AG09309 (cell line): Measurements from ENCODE around the gene USP10.

Experiments
- DNase-seq: peaks from one replicate; pipeline ENCODE4 v3.0.0-alpha.2; 2010; ENCODE audit warnings: low read depth
- H3K4me3 ChIP-seq: 2 replicates; pipeline ENCODE4 v1.5.1; 2011; ENCODE audit warnings: mild to moderate bottlenecking, low read depth, low read length, moderate library complexity; ENCODE audit not compliant: control insufficient read depth
- CTCF ChIP-seq: IDR thresholded peaks from 2 replicates; pipeline ENCODE4 v1.5.1; 2011; ENCODE audit warnings: mild to moderate bottlenecking, low read depth, low read length, inconsistent platforms; ENCODE audit not compliant: insufficient read depth, control insufficient read depth; ENCODE audit errors: missing control alignments

Gene USP10

DNA sequence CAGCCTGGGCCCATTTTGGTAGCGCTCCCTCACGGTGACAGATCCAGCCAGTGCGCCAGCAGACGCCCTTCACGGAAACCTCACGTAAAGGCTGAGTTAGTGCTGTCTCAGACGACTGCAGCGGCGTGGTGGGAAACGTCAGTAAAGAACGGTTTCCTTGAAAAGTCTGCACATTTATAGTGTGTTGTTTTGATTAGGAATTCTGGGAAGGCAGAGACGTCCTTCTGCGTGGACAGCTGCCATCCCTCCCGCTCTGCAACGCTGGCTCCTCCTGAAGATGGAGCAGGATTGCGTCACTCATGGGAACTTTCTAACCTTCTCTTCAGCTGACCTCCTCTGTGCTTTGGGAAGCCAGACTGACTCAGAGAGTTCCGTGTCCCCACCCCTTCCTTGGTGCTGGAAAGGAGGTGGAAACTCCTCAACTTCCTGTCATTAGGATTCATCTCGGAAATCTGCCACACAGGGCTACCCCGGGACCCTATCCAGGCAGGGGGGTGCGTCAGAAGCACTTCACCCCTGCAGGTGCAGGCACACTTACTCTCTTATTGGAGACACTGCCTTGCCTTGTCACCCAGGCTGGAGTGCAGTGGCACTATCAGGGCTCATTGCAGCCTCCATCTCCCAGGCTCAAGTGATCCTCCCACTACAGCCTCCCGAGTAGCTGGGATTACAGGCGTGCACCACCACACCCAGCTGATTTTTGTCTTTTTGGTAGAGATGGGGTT lies 95.7 kb downstream of the USP10 start:
- no peak for TF ChIP-seq CTCF
- DNase-seq = peak; percentile 93
- H3K4me3 ChIP-seq = no peak overlapping the region

GRCh38 chr16:84800158-84800978 lies 100.6 kb downstream of the USP10 start:
- no peak for DNase-seq
- no peak for TF ChIP-seq CTCF
- H3K4me3 ChIP-seq = no peak overlapping the region

DNA sequence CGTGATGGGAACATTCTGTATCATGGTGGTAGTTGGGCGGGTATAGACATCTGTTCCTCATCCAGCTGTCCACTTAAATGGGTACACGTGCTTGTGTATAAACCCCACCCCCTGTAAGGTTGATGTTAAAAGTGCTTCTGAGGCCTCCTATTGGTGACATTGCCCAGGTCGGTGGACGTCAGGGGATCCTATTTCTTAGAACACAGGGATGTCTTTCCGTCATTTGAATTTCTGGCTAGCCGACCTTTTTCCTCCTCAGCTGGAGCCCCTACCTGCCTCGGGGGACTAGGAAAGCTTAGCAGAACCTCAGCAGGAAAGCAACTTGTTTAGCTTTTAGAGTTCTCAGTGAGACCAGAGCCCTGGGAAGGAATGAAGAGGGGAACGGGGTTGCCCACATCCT lies 103.3 kb downstream of the USP10 start:
- TF ChIP-seq CTCF = no peak
- no peak for DNase-seq
- H3K4me3 ChIP-seq = no peak overlapping the region

DNA sequence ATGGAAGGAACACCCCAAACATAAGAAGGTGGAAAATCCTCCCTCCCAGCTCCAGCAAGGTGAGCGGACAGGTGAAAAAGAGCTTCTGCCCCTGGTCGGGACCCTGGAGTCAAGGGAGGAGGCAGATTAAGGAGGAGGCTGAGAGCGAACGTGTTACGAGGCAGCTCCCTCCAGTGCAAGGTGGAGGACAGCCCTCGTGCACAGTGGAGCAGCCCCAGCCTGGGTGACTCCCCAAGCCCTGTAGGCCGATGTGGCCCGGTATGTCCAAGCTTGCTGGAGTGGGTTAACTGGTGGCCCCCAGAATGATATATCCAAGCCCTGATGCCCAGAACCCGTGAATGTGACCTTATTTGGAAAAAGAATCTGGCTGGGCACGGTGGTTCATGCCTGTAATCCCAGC lies 104.5 kb downstream of the USP10 start:
- no peak for DNase-seq
- TF ChIP-seq CTCF = no peak

GRCh38 chr16:84806256-84806889 lies 106.6 kb downstream of the USP10 start:
- H3K4me3 ChIP-seq = peak overlapping the region; percentile 13
- TF ChIP-seq CTCF = no peak
- peak; percentile 42 for DNase-seq

More for the DNA sequence above, 104.5 kb downstream of the USP10 start:
- no peak overlapping the region for H3K4me3 ChIP-seq

GRCh38 chr16:84806890-84807258 lies 107.1 kb downstream of the USP10 start:
- no peak overlapping the region for H3K4me3 ChIP-seq
- no peak for TF ChIP-seq CTCF
- no peak for DNase-seq
